ENCODE results near the gene HADHA. TPM values are rescaled to one million over a fixed set of nuclear protein-coding genes. Genes with fewer than 3 reads are reported as not detected.

Gene HADHA
- total and polyA plus RNA-seq, 8 donors: 53.2 to 144 (median 90.1) TPM

DNA sequence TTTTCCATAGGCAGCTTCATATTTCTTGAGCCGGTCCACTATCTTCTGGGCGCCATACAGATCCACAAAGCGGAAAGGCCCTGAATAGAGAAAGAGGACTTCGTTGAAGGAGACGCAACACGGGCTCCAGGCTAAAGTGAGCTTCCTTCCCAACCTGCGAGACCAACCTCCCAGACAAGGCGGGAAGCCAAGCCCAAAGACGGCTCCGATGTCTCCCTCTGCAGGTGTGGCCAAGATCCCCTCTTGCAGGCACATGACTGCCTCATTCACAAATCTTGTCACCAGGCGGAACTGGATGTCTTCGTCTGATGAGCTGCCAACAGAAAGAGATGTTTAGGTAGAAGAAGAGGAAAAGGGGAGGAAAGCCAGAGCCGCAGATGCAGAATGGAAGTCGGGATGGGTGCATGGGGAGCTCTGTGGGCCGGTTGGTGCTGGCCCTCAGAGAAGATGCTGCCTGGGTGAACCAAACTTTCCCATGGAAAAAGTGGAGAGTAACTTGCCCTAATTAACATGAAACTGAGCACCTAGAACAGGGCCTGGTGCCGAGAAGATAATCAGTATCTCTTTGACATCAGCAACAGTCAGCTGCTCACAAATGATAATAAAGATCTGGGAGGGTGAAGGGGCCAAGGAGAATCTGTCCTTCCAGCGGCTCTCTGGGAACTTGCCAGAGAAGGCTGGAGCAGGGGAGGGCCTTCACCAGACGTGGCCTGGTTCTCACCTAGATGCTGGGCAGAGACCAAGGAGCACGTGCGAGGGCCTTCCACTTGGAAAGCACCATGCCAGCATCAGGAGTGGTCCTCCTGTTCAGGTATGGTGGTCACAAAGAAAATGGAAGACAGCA is 52.9 kb downstream of the HADHA start:
- no peaks in the 10 kb centered on the region for H3K27me3 ChIP-seq
- H3K36me3 ChIP-seq: peaks cover 48 to 76% (median 70%) of the 10 kb centered on the region in 4 donors
- H3K4me1 ChIP-seq: no peaks in the 10 kb centered on the region
- no peak overlapping the region for H3K4me3 ChIP-seq
- WGBS, 5 donors: 83 to 87% (median 86%) methylated on average over 20 of the region's 20 CpGs
- intact Hi-C loops (cut with DNase I; ENCODE audit: low total_unique reads): no loop called here
- DNase-seq: no peak
- no peak overlapping the region for H3K27ac ChIP-seq
- no peak for TF ChIP-seq EP300 (IDR thresholded peaks at IDR 0.05)
- no peak for TF ChIP-seq POLR2AphosphoS5 (IDR thresholded peaks at IDR 0.05)
- TF ChIP-seq, protein P1, sequence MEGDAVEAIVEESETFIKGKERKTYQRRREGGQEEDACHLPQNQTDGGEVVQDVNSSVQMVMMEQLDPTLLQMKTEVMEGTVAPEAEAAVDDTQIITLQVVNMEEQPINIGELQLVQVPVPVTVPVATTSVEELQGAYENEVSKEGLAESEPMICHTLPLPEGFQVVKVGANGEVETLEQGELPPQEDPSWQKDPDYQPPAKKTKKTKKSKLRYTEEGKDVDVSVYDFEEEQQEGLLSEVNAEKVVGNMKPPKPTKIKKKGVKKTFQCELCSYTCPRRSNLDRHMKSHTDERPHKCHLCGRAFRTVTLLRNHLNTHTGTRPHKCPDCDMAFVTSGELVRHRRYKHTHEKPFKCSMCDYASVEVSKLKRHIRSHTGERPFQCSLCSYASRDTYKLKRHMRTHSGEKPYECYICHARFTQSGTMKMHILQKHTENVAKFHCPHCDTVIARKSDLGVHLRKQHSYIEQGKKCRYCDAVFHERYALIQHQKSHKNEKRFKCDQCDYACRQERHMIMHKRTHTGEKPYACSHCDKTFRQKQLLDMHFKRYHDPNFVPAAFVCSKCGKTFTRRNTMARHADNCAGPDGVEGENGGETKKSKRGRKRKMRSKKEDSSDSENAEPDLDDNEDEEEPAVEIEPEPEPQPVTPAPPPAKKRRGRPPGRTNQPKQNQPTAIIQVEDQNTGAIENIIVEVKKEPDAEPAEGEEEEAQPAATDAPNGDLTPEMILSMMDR (IDR thresholded peaks at IDR 0.05): no peak
- no peak for TF ChIP-seq POLR2A (IDR thresholded peaks at IDR 0.05)
- no peaks in the 10 kb centered on the region for H3K9me3 ChIP-seq

DNA sequence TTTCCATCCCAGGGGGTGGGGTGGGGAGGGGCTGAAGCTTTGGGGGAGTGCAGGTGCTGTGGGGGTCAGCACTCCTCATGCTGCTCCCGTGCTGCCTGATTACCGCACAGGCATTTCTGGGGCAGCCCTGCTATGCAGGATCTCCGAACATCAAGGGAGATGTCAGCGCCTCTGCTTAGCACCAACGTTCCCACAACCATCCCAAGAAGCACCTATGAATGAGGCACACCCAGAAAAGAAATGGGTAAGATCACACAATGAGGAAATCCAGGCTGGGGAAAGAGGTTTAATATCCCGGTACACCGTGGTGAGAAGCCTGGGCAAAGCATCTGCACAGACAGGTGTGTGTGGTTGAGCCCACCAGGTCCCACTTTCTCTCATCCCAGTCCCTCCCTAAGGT is 54.1 kb downstream of the HADHA start:
- H3K27me3 ChIP-seq: peaks cover 0 to 2% (median 0%) of the 10 kb centered on the region in 3 donors
- WGBS, 5 donors: 81 to 89% (median 88%) methylated on average over 7 of the region's 7 CpGs
- intact Hi-C loops (cut with DNase I; ENCODE audit: low total_unique reads): no loop called here
- H3K4me3 ChIP-seq: no peak overlapping the region
- H3K27ac ChIP-seq: no peak overlapping the region
- DNase-seq: no peak
- peaks cover 43 to 64% (median 58%) of the 10 kb centered on the region in 4 donors for H3K36me3 ChIP-seq
- peaks cover 0 to 11% (median 5%) of the 10 kb centered on the region in 4 donors for H3K4me1 ChIP-seq
- no peak for TF ChIP-seq POLR2A (IDR thresholded peaks at IDR 0.05)
- TF ChIP-seq, protein P1 (IDR thresholded peaks at IDR 0.05): no peak
- no peak for TF ChIP-seq POLR2AphosphoS5 (IDR thresholded peaks at IDR 0.05)
- TF ChIP-seq EP300 (IDR thresholded peaks at IDR 0.05): no peak
- no peaks in the 10 kb centered on the region for H3K9me3 ChIP-seq

GRCh38 chr2:26189751-26190150 is 54.7 kb downstream of the HADHA start:
- Histone ChIP-seq H3K4me3 (no peak overlapping the region), H3K27ac (no peak overlapping the region), H3K36me3 (peaks cover 37 to 58% (median 52%) of the 10 kb centered on the region in 4 donors), H3K4me1 (peaks cover 0 to 15% (median 9%) of the 10 kb centered on the region in 4 donors), H3K27me3 (peaks cover 0 to 6% (median 0%) of the 10 kb centered on the region in 3 donors), H3K9me3 (no peaks in the 10 kb centered on the region)
- TF ChIP-seq POLR2AphosphoS5 (IDR thresholded peaks at IDR 0.05) (no peak), EP300 (IDR thresholded peaks at IDR 0.05) (no peak), POLR2A (IDR thresholded peaks at IDR 0.05) (no peak)
- TF ChIP-seq, protein P1 (IDR thresholded peaks at IDR 0.05): no peak
- no peak for DNase-seq
- 76 to 94% (median 93%) methylated on average over 4 of the region's 4 CpGs for WGBS, 5 donors
- intact Hi-C loops (cut with DNase I; ENCODE audit: low total_unique reads): no loop called here

GRCh38 chr2:26189123-26189522 is 55.3 kb downstream of the HADHA start:
- no peak for TF ChIP-seq POLR2A (IDR thresholded peaks at IDR 0.05)
- TF ChIP-seq, protein P1 (IDR thresholded peaks at IDR 0.05): no peak
- no peak for TF ChIP-seq POLR2AphosphoS5 (IDR thresholded peaks at IDR 0.05)
- no peak for TF ChIP-seq EP300 (IDR thresholded peaks at IDR 0.05)
- Histone ChIP-seq H3K36me3 (peaks cover 30 to 52% (median 45%) of the 10 kb centered on the region in 4 donors), H3K27me3 (peaks cover 0 to 6% (median 0%) of the 10 kb centered on the region in 3 donors), H3K4me3 (no peak overlapping the region), H3K9me3 (no peaks in the 10 kb centered on the region), H3K4me1 (peaks cover 0 to 21% (median 13%) of the 10 kb centered on the region in 4 donors), H3K27ac (no peak overlapping the region)
- DNase-seq: no peak
- WGBS, 5 donors: 82 to 92% (median 84%) methylated on average over 4 of the region's 4 CpGs
- intact Hi-C loops (cut with DNase I; ENCODE audit: low total_unique reads): no loop called here

All from stomach (tissue), 9 donors.